H1 (cell line): ENCODE data around the gene ZNF462. TPM values are rescaled to one million over a fixed set of nuclear protein-coding genes. Genes with fewer than 3 reads are reported as not detected.
A peak's percentile ranks its signal among the peaks of the same experiment; 100 is the strongest.

Experiments
- CBX8 ChIP-seq: fragments of 300-800, 300-1000 bp; sonication (generic); IDR thresholded peaks from 2 replicates; pipeline ENCODE4 v1.7.1; 2016; ENCODE audit warnings: low read depth, low read length, borderline replicate concordance
- CEBPB ChIP-seq: IDR thresholded peaks from 2 replicates; pipeline ENCODE4 v1.6.1; 2012; ENCODE audit warnings: low read depth, low read length
- EGR1 ChIP-seq: IDR thresholded peaks from 2 replicates; pipeline ENCODE4 v1.6.1; 2011; ENCODE audit warnings: low read depth, low read length, borderline replicate concordance
- POU5F1 ChIP-seq: IDR thresholded peaks from 2 replicates; pipeline ENCODE4 v1.6.1; 2011; ENCODE audit warnings: low read depth, mild to moderate bottlenecking, low read length, moderate library complexity
- RBBP5 ChIP-seq: IDR thresholded peaks from 2 replicates; pipeline ENCODE4 v1.7.1; 2012; ENCODE audit warnings: low read depth, mild to moderate bottlenecking, inconsistent platforms, low read length, moderate library complexity, borderline replicate concordance
- RXRA ChIP-seq: IDR thresholded peaks from 2 replicates; pipeline ENCODE4 v1.6.1; 2011; ENCODE audit warnings: low read depth, mild to moderate bottlenecking, low read length, moderate library complexity; ENCODE audit not compliant: insufficient read depth
- SAP30 ChIP-seq: fragments of 300-600 bp; sonication (generic); IDR thresholded peaks from 2 replicates; pipeline ENCODE4 v1.7.1; 2012; ENCODE audit warnings: low read length, moderate library complexity, mild to moderate bottlenecking, inconsistent platforms; ENCODE audit not compliant: insufficient read depth, insufficient replicate concordance
- SP4 ChIP-seq: IDR thresholded peaks from 2 replicates; pipeline ENCODE4 v1.6.1; 2012; ENCODE audit warnings: low read length, inconsistent platforms
- TEAD4 ChIP-seq: IDR thresholded peaks from 2 replicates; pipeline ENCODE4 v1.6.1; 2012; ENCODE audit warnings: low read depth, low read length, inconsistent platforms, mixed read lengths
- polyA plus RNA-seq, 7 experiments: library from polyadenylated mRNA; depleted of rRNA in 3 of 7; stranded (reverse) in 5 of 7; unstranded in 2 of 7; fragments of >200 nt in 5 of 7; fragments of 200-250 nt in 2 of 7; gene quantifications; 1 replicate in 5 of 7; 2 replicates in 1 of 7; 4 replicates in 1 of 7; pipeline versions ENCODE4 v1.2.1 to v1.2.3, GENCODE V29; 2011 to 2013; ENCODE audit warnings: missing spikeins in 2 of 7, mixed read lengths in 2 of 7
- total RNA-seq: library from RNA; stranded (reverse); fragmentation: NEBNext Ultra II Directional; extraction: Animal tissue kit (Norgen Biotek cat#: 25700); gene quantifications from 2 replicates; pipeline ENCODE4 v1.2.1, GENCODE V29; 2021
- TF ChIP-seq, protein P1 (sequence below): fragments of 300-600 bp; sonication (generic); IDR thresholded peaks from 2 replicates; pipeline ENCODE4 v1.7.1; 2012; ENCODE audit warnings: low read length, moderate library complexity, mild to moderate bottlenecking, inconsistent platforms; ENCODE audit not compliant: insufficient replicate concordance

ZNF462 gene
- total and polyA plus RNA-seq, 2 of the 8 experiments (the other 6 are each of a cell fraction or from before 2014, with no cell fraction given) = 30.0 to 163 TPM

DNA sequence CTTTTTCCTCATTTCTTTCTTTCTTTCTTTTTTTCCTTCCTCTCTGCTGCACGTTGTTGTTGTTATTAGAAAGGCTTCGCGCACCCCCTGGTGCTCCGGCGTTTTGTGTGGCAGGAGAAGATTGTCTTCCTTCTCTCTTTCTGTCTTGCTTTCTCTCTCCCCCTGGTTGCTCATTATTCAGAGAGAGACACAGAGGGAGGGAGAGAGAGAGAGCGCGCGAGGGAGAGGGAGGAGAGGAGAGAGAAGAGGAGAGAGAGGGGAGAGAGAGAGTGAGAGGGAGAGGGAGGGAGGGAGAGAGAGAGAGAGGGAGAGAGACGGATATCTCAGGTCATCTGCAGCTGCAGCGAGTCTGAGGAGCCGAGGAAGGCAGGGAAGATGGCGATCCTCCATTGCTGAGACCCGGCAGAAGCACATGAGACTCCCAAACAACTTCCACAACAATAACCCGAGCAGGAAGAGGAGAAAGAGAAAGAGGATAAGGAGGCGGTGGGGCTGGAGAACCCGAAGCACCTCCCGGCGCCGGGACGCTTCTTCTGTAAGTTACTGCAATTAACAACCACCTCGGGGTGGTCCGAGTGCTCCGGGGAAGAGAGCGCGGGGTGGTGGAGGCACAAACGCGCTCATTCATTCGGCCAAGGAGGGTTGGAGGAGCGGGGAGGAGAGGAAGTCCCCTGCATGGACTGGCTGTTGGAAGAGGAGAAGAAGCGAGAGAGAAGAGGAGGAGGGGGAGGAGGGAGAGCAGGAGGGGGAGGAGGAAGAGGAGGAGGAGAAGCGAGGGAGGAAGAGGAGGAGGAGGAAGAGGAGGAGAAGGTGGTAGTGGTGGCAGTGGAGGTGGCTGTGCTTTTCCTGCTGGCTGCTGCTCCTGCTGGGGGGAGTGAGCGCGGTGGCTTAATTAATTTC, at the start of gene ZNF462 (continued):
- TF ChIP-seq, protein P1, sequence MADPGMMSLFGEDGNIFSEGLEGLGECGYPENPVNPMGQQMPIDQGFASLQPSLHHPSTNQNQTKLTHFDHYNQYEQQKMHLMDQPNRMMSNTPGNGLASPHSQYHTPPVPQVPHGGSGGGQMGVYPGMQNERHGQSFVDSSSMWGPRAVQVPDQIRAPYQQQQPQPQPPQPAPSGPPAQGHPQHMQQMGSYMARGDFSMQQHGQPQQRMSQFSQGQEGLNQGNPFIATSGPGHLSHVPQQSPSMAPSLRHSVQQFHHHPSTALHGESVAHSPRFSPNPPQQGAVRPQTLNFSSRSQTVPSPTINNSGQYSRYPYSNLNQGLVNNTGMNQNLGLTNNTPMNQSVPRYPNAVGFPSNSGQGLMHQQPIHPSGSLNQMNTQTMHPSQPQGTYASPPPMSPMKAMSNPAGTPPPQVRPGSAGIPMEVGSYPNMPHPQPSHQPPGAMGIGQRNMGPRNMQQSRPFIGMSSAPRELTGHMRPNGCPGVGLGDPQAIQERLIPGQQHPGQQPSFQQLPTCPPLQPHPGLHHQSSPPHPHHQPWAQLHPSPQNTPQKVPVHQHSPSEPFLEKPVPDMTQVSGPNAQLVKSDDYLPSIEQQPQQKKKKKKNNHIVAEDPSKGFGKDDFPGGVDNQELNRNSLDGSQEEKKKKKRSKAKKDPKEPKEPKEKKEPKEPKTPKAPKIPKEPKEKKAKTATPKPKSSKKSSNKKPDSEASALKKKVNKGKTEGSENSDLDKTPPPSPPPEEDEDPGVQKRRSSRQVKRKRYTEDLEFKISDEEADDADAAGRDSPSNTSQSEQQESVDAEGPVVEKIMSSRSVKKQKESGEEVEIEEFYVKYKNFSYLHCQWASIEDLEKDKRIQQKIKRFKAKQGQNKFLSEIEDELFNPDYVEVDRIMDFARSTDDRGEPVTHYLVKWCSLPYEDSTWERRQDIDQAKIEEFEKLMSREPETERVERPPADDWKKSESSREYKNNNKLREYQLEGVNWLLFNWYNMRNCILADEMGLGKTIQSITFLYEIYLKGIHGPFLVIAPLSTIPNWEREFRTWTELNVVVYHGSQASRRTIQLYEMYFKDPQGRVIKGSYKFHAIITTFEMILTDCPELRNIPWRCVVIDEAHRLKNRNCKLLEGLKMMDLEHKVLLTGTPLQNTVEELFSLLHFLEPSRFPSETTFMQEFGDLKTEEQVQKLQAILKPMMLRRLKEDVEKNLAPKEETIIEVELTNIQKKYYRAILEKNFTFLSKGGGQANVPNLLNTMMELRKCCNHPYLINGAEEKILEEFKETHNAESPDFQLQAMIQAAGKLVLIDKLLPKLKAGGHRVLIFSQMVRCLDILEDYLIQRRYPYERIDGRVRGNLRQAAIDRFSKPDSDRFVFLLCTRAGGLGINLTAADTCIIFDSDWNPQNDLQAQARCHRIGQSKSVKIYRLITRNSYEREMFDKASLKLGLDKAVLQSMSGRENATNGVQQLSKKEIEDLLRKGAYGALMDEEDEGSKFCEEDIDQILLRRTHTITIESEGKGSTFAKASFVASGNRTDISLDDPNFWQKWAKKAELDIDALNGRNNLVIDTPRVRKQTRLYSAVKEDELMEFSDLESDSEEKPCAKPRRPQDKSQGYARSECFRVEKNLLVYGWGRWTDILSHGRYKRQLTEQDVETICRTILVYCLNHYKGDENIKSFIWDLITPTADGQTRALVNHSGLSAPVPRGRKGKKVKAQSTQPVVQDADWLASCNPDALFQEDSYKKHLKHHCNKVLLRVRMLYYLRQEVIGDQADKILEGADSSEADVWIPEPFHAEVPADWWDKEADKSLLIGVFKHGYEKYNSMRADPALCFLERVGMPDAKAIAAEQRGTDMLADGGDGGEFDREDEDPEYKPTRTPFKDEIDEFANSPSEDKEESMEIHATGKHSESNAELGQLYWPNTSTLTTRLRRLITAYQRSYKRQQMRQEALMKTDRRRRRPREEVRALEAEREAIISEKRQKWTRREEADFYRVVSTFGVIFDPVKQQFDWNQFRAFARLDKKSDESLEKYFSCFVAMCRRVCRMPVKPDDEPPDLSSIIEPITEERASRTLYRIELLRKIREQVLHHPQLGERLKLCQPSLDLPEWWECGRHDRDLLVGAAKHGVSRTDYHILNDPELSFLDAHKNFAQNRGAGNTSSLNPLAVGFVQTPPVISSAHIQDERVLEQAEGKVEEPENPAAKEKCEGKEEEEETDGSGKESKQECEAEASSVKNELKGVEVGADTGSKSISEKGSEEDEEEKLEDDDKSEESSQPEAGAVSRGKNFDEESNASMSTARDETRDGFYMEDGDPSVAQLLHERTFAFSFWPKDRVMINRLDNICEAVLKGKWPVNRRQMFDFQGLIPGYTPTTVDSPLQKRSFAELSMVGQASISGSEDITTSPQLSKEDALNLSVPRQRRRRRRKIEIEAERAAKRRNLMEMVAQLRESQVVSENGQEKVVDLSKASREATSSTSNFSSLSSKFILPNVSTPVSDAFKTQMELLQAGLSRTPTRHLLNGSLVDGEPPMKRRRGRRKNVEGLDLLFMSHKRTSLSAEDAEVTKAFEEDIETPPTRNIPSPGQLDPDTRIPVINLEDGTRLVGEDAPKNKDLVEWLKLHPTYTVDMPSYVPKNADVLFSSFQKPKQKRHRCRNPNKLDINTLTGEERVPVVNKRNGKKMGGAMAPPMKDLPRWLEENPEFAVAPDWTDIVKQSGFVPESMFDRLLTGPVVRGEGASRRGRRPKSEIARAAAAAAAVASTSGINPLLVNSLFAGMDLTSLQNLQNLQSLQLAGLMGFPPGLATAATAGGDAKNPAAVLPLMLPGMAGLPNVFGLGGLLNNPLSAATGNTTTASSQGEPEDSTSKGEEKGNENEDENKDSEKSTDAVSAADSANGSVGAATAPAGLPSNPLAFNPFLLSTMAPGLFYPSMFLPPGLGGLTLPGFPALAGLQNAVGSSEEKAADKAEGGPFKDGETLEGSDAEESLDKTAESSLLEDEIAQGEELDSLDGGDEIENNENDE = no peak
- TF ChIP-seq CEBPB (no peak), RBBP5 (peak; percentile 89; the same call in 1 of the 2 replicates), EGR1 (peak; percentile 97), SP4 (no peak), POU5F1 (no peak), CBX8 (no peak), TEAD4 (no peak), RXRA (no peak), SAP30 (no peak)
